Activated T-helper 2 cell treated with anti-CD3 and anti-CD28 coated beads, Interferon-gamma antibody, Interleukin-2, Interleukin-4, amounts not matched to agents 10 μg/mL and 5 μg/mL and 100 μg/mL, durations not matched to agents 14 hours and 24 hours and 36 hours (primary cell): Measurements from ENCODE around the gene NTHL1. TPM values are rescaled to one million over a fixed set of nuclear protein-coding genes. Genes with fewer than 3 reads are reported as not detected.

ENCODE experiments used
- DNase-seq: peaks from one replicate; pipeline ENCODE4 v3.0.0; 2021; ENCODE audit warnings: low spot score
- H3K27ac Mint-ChIP-seq: one replicate; pipeline ENCODE4 v1.8.0; 2021; ENCODE audit warnings: mixed read lengths
- H3K27me3 Mint-ChIP-seq: one replicate; pipeline ENCODE4 v1.8.0; 2021; ENCODE audit warnings: low read depth, mixed read lengths
- H3K36me3 Mint-ChIP-seq: one replicate; pipeline ENCODE4 v1.8.0; 2021; ENCODE audit warnings: low read depth, mixed read lengths
- H3K4me1 Mint-ChIP-seq: one replicate; pipeline ENCODE4 v1.8.0; 2021; ENCODE audit warnings: low read depth, mixed read lengths
- H3K4me3 Mint-ChIP-seq: one replicate; pipeline ENCODE4 v1.8.0; 2021; ENCODE audit warnings: low read depth, mild to moderate bottlenecking, moderate library complexity, mixed read lengths
- H3K9me3 Mint-ChIP-seq: one replicate; pipeline ENCODE4 v1.8.0; 2021; ENCODE audit warnings: mixed read lengths
- intact Hi-C: fragments of 100-400 bp; cut with micrococcal nuclease; formaldehyde crosslinking; loops from one replicate; pipeline ENCODE4 v1.15.1; 2023
- total RNA-seq: library from RNA; stranded (reverse); gene quantifications from 2 replicates; pipeline ENCODE4 v1.2.3, GENCODE V29; 2022

NTHL1 gene
- total RNA-seq, 1 donor from 2014 or later = 43.5 TPM

- Mint-ChIP-seq H3K27ac (no peak overlapping the region), H3K4me3 (no peak overlapping the region), H3K9me3 (no peaks in the 10 kb centered on the region), H3K36me3 (peaks cover 7% of the 10 kb centered on the region), H3K27me3 (no peaks in the 10 kb centered on the region), H3K4me1 (no peaks in the 10 kb centered on the region)
- intact Hi-C loops = no loop called here
- DNase-seq = no peak
Observed at GRCh38 chr16:2054543-2055245, 7.1 kb upstream of the NTHL1 start.

GRCh38 chr16:2053897-2054296, 6.3 kb upstream of the NTHL1 start:
- H3K4me3 Mint-ChIP-seq = no peak overlapping the region

GRCh38 chr16:2053211-2053610, 5.6 kb upstream of the NTHL1 start:
- intact Hi-C loops = no loop called here
- Mint-ChIP-seq H3K27me3 (no peaks in the 10 kb centered on the region), H3K4me3 (no peak overlapping the region), H3K27ac (no peak overlapping the region), H3K4me1 (peaks cover 5% of the 10 kb centered on the region), H3K36me3 (peaks cover 7% of the 10 kb centered on the region), H3K9me3 (no peaks in the 10 kb centered on the region)
- DNase-seq = no peak

More at GRCh38 chr16:2053897-2054296, 6.3 kb upstream of the NTHL1 start:
- H3K9me3 Mint-ChIP-seq = no peaks in the 10 kb centered on the region
- no peak for DNase-seq
- peaks cover 7% of the 10 kb centered on the region for H3K36me3 Mint-ChIP-seq
- no peak overlapping the region for H3K27ac Mint-ChIP-seq
- H3K4me1 Mint-ChIP-seq = no peaks in the 10 kb centered on the region
- no peaks in the 10 kb centered on the region for H3K27me3 Mint-ChIP-seq
- intact Hi-C loops = no loop called here

- Mint-ChIP-seq H3K27ac (peak overlapping the region; percentile 22), H3K4me3 (peak overlapping the region; percentile 88), H3K27me3 (no peaks in the 10 kb centered on the region), H3K36me3 (peaks cover 9% of the 10 kb centered on the region), H3K9me3 (no peaks in the 10 kb centered on the region), H3K4me1 (peaks cover 10% of the 10 kb centered on the region)
- intact Hi-C loops = loop anchor here (5.0 kb wide), 1 partner anchor 41 kb away; the partner anchor contains the start of gene ZNF598
- no peak for DNase-seq
Observed at GRCh38 chr16:2048116-2048543, 496 bp upstream of the NTHL1 start.

- intact Hi-C loops = loop anchor here (5.0 kb wide), 1 partner anchor 40 kb away; the partner anchor contains the start of gene ZNF598
- Mint-ChIP-seq H3K4me3 (peak overlapping the region; percentile 94), H3K36me3 (peaks cover 11% of the 10 kb centered on the region), H3K9me3 (no peaks in the 10 kb centered on the region), H3K4me1 (peaks cover 10% of the 10 kb centered on the region), H3K27ac (peak overlapping the region; percentile 71), H3K27me3 (no peaks in the 10 kb centered on the region)
- DNase-seq = no peak
Observed at GRCh38 chr16:2046893-2047329, 723 bp downstream of the NTHL1 start.

GRCh38 chr16:2045965-2046892, 1.4 kb downstream of the NTHL1 start:
- Mint-ChIP-seq H3K9me3 (no peaks in the 10 kb centered on the region), H3K36me3 (peaks cover 9% of the 10 kb centered on the region), H3K27me3 (no peaks in the 10 kb centered on the region), H3K4me3 (peak overlapping the region; percentile 94), H3K27ac (no peak overlapping the region), H3K4me1 (peaks cover 10% of the 10 kb centered on the region)
- intact Hi-C loops = loop anchor here (5.0 kb wide), 1 partner anchor 39 kb away; the partner anchor contains the start of gene ZNF598
- DNase-seq = no peak

- Mint-ChIP-seq H3K27ac (no peak overlapping the region), H3K4me1 (peaks cover 10% of the 10 kb centered on the region), H3K27me3 (no peaks in the 10 kb centered on the region), H3K9me3 (no peaks in the 10 kb centered on the region), H3K36me3 (peaks cover 4% of the 10 kb centered on the region), H3K4me3 (no peak overlapping the region)
- no peak for DNase-seq
- intact Hi-C loops = no loop called here
Observed at GRCh38 chr16:2044541-2044940, 3.1 kb downstream of the NTHL1 start.

GRCh38 chr16:2043667-2044451, 3.8 kb downstream of the NTHL1 start:
- no peak overlapping the region for H3K27ac Mint-ChIP-seq
- DNase-seq = no peak
- no peaks in the 10 kb centered on the region for H3K9me3 Mint-ChIP-seq
- H3K36me3 Mint-ChIP-seq = peaks cover 4% of the 10 kb centered on the region
- no peak overlapping the region for H3K4me3 Mint-ChIP-seq
- H3K4me1 Mint-ChIP-seq = peaks cover 10% of the 10 kb centered on the region
- intact Hi-C loops = no loop called here
- H3K27me3 Mint-ChIP-seq = no peaks in the 10 kb centered on the region

GRCh38 chr16:2042986-2043666, 4.5 kb downstream of the NTHL1 start:
- intact Hi-C loops = no loop called here
- Mint-ChIP-seq H3K27ac (no peak overlapping the region), H3K36me3 (peaks cover 4% of the 10 kb centered on the region), H3K4me3 (no peak overlapping the region), H3K27me3 (no peaks in the 10 kb centered on the region), H3K4me1 (peaks cover 5% of the 10 kb centered on the region), H3K9me3 (no peaks in the 10 kb centered on the region)
- no peak for DNase-seq

GRCh38 chr16:2042171-2042985, 5.3 kb downstream of the NTHL1 start:
- intact Hi-C loops = no loop called here
- H3K27me3 Mint-ChIP-seq = no peaks in the 10 kb centered on the region
- peaks cover 4% of the 10 kb centered on the region for H3K36me3 Mint-ChIP-seq
- H3K4me1 Mint-ChIP-seq = peaks cover 5% of the 10 kb centered on the region
- no peaks in the 10 kb centered on the region for H3K9me3 Mint-ChIP-seq
- no peak for DNase-seq
- H3K27ac Mint-ChIP-seq = no peak overlapping the region
- H3K4me3 Mint-ChIP-seq = no peak overlapping the region

- H3K36me3 Mint-ChIP-seq = peaks cover 4% of the 10 kb centered on the region
- H3K27me3 Mint-ChIP-seq = no peaks in the 10 kb centered on the region
- H3K9me3 Mint-ChIP-seq = no peaks in the 10 kb centered on the region
- H3K4me1 Mint-ChIP-seq = no peaks in the 10 kb centered on the region
- DNase-seq = no peak
- no peak overlapping the region for H3K4me3 Mint-ChIP-seq
- intact Hi-C loops = no loop called here
- H3K27ac Mint-ChIP-seq = no peak overlapping the region
Observed at GRCh38 chr16:2040787-2041522, 6.7 kb downstream of the NTHL1 start.
